Superior temporal gyrus (tissue), 1 donor: Measurements from ENCODE around the gene MAS1L.

ENCODE experiments used
- DNase-seq: peaks from one replicate; pipeline ENCODE4 v3.0.0-alpha.2; 2016; ENCODE audit errors: extremely low spot score

MAS1L gene

GRCh38 chr6:29510202-29510601 lies 22.4 kb upstream of the MAS1L start:
- DNase-seq, result no peak

DNA sequence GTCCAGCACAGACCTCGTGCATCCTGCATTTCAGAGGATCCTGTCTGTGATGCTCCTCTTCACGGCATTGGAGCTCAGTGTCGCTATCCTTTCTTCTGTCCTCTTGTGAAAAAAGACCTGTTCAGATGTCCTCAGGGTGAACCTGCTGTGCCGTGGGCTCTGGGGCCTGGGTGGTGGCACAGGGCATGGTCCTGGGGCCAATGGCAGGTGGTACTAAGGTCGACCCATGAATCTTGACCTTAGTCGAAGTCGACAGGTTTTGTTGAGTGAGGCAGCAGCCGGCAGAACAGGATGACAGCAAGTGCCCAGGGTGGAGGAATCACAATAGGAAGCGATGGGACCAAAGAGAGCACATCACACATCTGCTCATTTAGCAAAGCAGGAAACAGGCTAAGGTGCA lies 22.0 kb upstream of the MAS1L start:
- no peak for DNase-seq

GRCh38 chr6:29509239-29509638 lies 21.5 kb upstream of the MAS1L start:
- no peak for DNase-seq

- DNase-seq, result no peak
Measured at GRCh38 chr6:29507319-29507718, 19.6 kb upstream of the MAS1L start.

DNA sequence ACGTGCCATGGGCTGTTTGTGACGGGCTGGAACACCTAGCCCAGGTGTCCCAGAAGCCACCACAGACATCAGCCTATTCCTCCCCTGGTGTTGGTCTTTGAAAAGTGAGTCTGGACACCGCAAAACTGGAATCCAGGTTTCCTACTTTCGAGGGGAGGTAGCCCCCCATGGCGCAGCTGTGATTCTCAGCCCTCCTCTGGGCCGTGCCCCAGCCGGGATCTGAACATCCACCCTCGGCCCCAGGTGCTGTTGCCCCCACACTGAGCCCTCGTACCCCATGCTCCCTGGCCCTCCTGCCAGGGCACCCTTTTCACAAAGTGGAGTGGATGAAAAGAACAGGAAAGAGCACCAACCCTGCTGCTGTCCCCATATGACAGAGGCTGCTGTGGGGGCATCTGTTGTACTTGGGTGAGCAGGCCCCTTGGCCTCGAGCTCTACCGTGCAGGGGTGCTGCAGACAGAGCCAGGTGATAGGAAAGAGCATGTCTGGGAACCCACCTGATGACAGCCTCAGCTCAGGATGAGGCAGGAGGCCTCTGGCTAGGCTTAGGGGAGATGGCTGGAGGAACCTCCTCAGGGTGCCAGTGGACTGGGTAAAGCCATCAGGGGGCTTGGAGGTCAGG lies 18.8 kb upstream of the MAS1L start:
- DNase-seq, result no peak

DNA sequence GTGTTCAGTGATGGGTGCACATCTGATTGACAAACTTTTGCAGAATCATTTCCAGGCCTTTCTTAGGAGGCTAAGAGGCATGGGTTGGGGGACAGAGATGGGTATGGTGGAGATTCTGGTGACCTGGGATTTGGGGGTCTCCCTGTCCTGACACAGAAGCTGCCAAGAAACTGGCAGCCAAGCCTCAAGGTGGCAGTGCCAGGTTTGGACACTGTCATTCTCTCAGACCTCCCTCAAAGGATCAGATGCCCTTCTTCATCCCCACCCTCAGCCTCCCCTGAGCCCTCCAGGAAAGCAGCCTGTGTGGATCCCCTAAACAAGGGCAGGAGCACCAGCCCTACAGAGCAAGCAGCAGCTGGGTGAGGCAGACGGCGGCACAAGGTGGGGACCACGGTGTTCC lies 18.1 kb upstream of the MAS1L start:
- DNase-seq, result no peak

DNA sequence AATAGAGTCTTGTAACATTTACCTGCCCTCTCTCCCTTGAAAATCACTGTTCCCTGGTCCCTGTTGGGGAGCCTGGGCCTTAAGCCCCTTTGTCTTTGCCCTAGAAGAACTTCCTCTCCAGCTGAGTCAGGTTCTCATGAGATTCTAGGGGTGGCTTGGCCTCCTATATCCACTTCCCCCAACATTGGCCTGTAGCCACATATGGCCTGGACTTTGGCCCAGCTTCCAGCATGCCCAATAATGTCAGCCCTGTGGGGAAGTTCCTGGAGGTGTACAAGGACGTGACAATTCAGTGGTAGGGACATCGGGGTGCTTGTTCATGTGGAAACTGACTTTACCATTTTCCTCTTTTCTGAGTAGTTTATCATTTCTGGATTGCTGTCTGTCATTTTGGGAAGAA lies 17.2 kb upstream of the MAS1L start:
- DNase-seq, result no peak

- no peak for DNase-seq
Measured at GRCh38 chr6:29502597-29502996, 14.8 kb upstream of the MAS1L start.

GRCh38 chr6:29502181-29502580 lies 14.4 kb upstream of the MAS1L start:
- DNase-seq, result no peak

- DNase-seq, result no peak
Measured at GRCh38 chr6:29501106-29501505, 13.3 kb upstream of the MAS1L start.

GRCh38 chr6:29500594-29500993 lies 12.8 kb upstream of the MAS1L start:
- no peak for DNase-seq

DNA sequence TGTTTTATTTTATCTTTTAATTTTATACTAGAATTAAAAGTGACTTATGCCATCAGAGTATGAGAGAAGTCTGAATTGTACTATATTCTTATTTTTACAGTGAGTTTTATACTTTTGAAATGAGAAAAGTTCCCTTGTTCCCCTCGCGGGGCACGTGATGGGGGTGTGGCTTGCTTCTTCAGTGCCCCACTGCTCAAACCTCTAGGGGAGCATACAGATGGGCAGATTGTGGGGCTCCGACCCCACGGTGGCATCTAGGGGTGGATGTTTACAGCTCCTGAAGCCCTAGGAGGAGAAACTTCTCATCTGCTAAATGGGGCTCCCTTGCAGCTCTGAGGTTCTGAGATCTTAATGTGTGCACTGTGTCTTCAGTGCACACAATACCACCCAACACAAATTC lies 11.9 kb upstream of the MAS1L start:
- no peak for DNase-seq

GRCh38 chr6:29496961-29497360 lies 9.2 kb upstream of the MAS1L start:
- no peak for DNase-seq

- no peak for DNase-seq
Measured at GRCh38 chr6:29495571-29495970, 7.8 kb upstream of the MAS1L start.

- DNase-seq, result no peak
Measured at GRCh38 chr6:29494131-29494530, 6.4 kb upstream of the MAS1L start.

- DNase-seq, result no peak
Measured at GRCh38 chr6:29493261-29493660, 5.5 kb upstream of the MAS1L start.

DNA sequence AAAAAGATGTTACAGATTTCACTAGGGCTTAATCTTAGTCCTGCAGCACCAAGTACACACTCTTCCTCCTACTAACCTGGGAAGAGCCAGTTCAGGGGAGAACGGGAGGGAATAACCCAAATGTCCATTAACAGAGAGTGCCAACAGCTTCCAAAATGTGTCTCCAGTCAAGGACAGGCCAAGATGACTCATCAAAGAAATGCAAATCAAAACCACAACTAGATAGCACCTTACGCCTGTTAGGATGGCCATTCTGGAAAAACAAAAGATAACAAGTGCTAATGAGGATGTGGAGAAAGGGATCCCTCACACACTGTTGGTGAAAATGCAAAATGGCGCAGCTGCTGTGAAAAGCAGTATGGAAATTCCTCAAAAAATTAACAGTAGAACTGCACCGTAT lies 3.8 kb upstream of the MAS1L start:
- no peak for DNase-seq

DNA sequence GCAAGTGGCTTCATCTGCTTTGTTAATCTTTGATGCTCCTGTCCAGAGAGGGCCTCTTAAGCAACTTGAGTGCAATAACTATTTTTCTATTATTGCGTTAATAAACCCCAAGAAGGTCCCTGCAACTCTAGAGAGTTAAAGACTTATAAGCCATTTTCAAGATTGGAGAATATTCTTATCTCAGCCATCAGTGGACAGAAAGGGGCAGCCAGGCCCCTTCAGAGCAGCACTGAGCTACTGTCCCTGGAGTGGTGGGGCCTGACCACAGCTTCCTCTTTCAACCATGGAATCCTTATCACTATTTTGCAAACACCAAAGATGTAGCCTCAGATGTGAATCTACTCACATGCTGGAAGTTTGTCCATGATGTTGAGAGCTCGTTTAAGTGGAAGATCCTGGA lies 2.8 kb upstream of the MAS1L start:
- no peak for DNase-seq

DNA sequence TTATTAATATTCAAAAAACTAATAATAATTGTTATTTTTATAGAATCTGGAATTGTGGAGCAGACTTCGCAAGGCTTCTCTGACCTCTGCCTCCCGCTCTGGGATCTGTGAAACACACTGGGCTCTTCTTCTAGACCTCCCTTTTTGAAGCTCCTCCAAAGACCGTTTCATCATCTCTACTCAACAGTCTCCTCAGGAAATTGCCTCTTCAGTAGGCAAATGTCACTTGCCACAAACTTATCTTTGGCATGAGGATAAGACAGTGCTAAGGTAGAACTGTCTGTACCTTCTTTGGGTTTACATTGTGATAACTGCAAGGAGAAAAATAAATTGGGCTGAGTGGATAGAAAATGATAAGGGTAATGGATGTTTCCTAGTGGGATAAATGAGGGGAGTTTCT lies 2.3 kb upstream of the MAS1L start:
- no peak for DNase-seq

DNA sequence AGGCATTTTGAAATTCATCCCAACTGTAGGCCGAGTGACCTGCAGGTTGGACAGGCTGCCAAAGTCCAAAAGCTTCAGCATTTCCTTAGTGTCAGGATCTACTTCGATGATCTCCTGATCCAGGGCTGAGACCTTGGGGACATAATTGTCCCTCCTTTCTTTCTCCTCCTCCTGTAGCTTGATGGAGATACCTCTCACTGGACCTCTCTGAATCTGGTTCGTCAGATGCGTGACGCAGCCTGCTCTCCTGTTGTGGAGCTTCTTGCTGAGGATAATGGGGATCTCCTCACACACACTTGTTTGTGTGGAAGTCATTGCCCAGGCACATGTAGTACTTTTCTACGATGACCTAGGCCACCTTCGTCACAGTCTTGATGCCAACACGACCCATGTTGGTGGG lies 1.5 kb upstream of the MAS1L start:
- no peak for DNase-seq

GRCh38 chr6:29488874-29489273 lies 1.1 kb upstream of the MAS1L start:
- no peak for DNase-seq

GRCh38 chr6:29487131-29487530 lies 625 bp downstream of the MAS1L start:
- DNase-seq, result no peak

DNA sequence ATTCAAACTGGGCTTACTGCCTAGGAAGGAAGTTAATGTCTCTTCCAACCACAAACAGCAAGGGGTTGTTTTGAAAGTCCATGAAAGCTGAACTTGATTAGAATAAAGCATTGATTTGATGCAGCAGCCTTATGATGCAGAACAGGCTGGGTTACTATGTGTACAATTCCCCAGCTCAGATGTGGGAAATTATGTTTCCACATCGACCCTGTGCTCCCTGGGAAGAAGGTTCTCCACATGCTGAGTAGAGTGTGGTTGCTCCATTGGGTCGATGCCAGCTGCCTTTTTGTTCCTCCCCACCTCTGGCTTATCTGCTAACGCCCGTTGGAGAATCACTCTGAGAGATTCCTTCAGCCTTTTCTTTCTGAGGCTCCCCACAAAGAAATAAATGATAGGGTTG lies 1.2 kb downstream of the MAS1L start:
- no peak for DNase-seq

GRCh38 chr6:29483735-29484134 lies 4.0 kb downstream of the MAS1L start:
- DNase-seq, result no peak

DNA sequence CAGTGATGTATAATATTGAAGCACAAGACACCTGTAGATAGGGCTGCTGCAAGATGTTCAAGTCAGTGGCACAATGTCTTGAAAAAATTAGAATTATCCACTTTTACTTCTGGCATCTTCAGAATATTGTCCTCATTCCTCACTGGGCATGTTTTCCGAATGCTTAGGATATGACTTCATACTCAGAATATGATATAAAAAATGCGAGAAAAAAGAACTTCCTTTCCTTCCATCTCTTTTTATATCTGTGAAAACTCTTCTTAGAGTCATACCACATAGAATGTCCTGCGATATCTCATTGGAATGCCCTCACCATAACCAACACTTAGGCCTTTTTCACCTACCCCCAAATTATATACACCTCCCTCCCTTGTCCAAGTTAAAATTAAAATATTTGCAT lies 4.6 kb downstream of the MAS1L start:
- no peak for DNase-seq
